Prostate gland (tissue), 2 donors: ENCODE measurements around the gene SEPTIN5. TPM values are rescaled to one million over a fixed set of nuclear protein-coding genes. Genes with fewer than 3 reads are reported as not detected.

Experiments
- DNase-seq: peaks from one replicate; pipeline ENCODE4 v3.0.0-alpha.2; 2019; ENCODE audit warnings: low spot score
- H3K27ac ChIP-seq, 2 donors: fragments of 200-600 bp; sonication (generic); 2 replicates each; pipeline ENCODE4 v1.5.1; 2017 to 2019
- H3K27me3 ChIP-seq: fragments of 200-600 bp; sonication (generic); replicated peaks from 2 replicates; pipeline ENCODE4 v1.5.1; 2019; ENCODE audit not compliant: insufficient read depth
- H3K36me3 ChIP-seq, 2 donors: fragments of 200-600 bp; sonication (generic); 1 replicate in 1 of 2; 2 replicates in 1 of 2; pipeline versions ENCODE4 v1.5.1 to v1.8.1; 2017 to 2019
- H3K4me1 ChIP-seq: fragments of 200-600 bp; sonication (generic); replicated peaks from 2 replicates; pipeline ENCODE4 v1.5.1; 2019
- H3K4me3 ChIP-seq, 2 donors: fragments of 200-600 bp; sonication (generic); 2 replicates each; pipeline ENCODE4 v1.5.1; 2017 to 2019
- H3K9me3 ChIP-seq: fragments of 200-600 bp; sonication (generic); 2 replicates; pipeline ENCODE4 v1.5.1; 2017
- CTCF ChIP-seq, 4 experiments: fragments of 200-600 bp in 2 of 4; fragments of 450-650 bp in 2 of 4; sonication (generic) in 2 of 4; IDR thresholded peaks; 1 replicate in 3 of 4; 2 replicates in 1 of 4; pipeline ENCODE4 v1.5.1; 2016 to 2019; ENCODE audit warnings: antibody characterized with exemption in 4 of 4, mild to moderate bottlenecking in 2 of 4, moderate library complexity in 2 of 4
- POLR2A ChIP-seq: fragments of 450-650 bp; IDR thresholded peaks from one replicate; pipeline ENCODE4 v1.6.1; 2016; ENCODE audit warnings: antibody characterized with exemption, mild to moderate bottlenecking
- POLR2AphosphoS5 ChIP-seq: sonication (generic); formaldehyde crosslinking; IDR thresholded peaks from one replicate; pipeline ENCODE4 v1.6.1; 2017; ENCODE audit warnings: antibody characterized with exemption
- WGBS: methylation state at CpG from one replicate; pipeline ENCODE4 v1.1.5; 2018; 5-methylcytosine and 5-hydroxymethylcytosine counted together
- intact Hi-C: fragments of 100-400 bp; cut with DNase I; formaldehyde crosslinking; loops from one replicate; pipeline ENCODE4 v1.14.2; 2022
- total RNA-seq, 2 donors: library from RNA; depleted of rRNA; stranded (reverse); fragments of >200 nt; gene quantifications; one replicate each; pipeline ENCODE4 v1.1.0, GENCODE V29; 2016

SEPTIN5 gene
- total RNA-seq, 2 donors from 2014 or later, result 17.1 to 96.2 TPM

GRCh38 chr22:19735665-19736510 is 21.6 kb downstream of the SEPTIN5 start:
- intact Hi-C loops, result no loop called here
- no peak overlapping the region for H3K27ac ChIP-seq
- no peak for DNase-seq
- no peaks in the 10 kb centered on the region for H3K9me3 ChIP-seq
- H3K4me1 ChIP-seq, result no peaks in the 10 kb centered on the region
- WGBS, result 67% methylated on average over 19 of the region's 21 CpGs
- H3K4me3 ChIP-seq, result no peak overlapping the region
- no peaks in the 10 kb centered on the region for H3K27me3 ChIP-seq
- no peaks in the 10 kb centered on the region for H3K36me3 ChIP-seq
- TF ChIP-seq POLR2AphosphoS5, result no peak
- no peak for TF ChIP-seq CTCF (IDR thresholded peaks at IDR 0.05)
- TF ChIP-seq POLR2A, result no peak

DNA sequence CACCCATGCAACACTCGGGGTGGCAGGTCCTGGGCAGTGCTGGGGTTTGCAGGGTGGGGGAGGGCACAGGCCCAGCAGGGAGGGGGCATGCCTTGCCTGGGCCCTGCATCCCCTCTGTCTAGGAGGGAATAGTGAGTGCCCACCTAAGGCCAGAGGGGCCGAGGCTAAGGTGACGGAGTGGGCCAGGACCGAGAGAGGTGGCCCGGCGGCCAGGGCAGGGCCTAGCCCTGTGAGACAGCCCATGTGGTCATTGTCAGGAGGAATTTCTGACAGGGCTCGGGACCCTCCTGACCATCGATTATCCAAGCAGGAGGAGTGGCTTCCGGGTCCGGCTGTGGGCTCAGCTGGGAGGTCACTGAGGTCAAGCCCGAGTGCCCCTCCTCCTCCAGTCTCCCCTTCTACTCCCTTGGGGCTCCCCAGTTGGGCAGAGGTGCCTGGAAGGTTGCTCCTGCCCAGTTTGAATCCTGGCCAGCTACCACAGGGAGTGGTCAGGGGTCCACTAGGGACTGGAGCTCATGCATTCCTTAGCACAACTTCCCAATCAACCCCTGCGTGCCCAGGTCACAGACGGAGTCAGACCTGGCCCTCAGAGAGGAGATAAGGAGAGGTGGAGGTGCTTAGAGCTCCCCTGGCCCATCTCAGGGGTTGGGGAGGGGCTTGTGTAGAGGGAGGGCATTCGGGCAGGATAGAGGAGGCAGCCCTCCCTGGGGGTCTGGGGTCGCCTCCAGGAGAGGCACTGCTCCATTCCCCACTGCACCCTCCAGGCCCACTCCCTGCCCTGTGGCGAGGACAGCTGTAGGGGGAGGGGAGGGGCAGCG is 23.8 kb downstream of the SEPTIN5 start:
- intact Hi-C loops, result no loop called here

GRCh38 chr22:19738664-19739447 is 24.6 kb downstream of the SEPTIN5 start:
- no peaks in the 10 kb centered on the region for H3K9me3 ChIP-seq
- no peak overlapping the region for H3K27ac ChIP-seq
- 72% methylated on average over 29 of the region's 31 CpGs for WGBS
- H3K36me3 ChIP-seq, result no peaks in the 10 kb centered on the region
- no peak for DNase-seq
- H3K4me3 ChIP-seq, result no peak overlapping the region
- intact Hi-C loops, result no loop called here
- no peaks in the 10 kb centered on the region for H3K27me3 ChIP-seq
- no peaks in the 10 kb centered on the region for H3K4me1 ChIP-seq
- no peak for TF ChIP-seq POLR2A
- TF ChIP-seq POLR2AphosphoS5, result no peak
- TF ChIP-seq CTCF (IDR thresholded peaks at IDR 0.05), result no peak

More for the DNA sequence above, 23.8 kb downstream of the SEPTIN5 start:
- 86% methylated on average over 17 of the region's 17 CpGs for WGBS
- TF ChIP-seq CTCF (IDR thresholded peaks at IDR 0.05) (no peak), POLR2A (no peak), POLR2AphosphoS5 (no peak)
- no peaks in the 10 kb centered on the region for H3K36me3 ChIP-seq
- no peak overlapping the region for H3K27ac ChIP-seq
- H3K27me3 ChIP-seq, result no peaks in the 10 kb centered on the region
- H3K4me3 ChIP-seq, result no peak overlapping the region
- DNase-seq, result no peak
- no peaks in the 10 kb centered on the region for H3K9me3 ChIP-seq
- H3K4me1 ChIP-seq, result no peaks in the 10 kb centered on the region

- intact Hi-C loops, result no loop called here
- no peaks in the 10 kb centered on the region for H3K36me3 ChIP-seq
- no peak for DNase-seq
- H3K9me3 ChIP-seq, result no peaks in the 10 kb centered on the region
- H3K27ac ChIP-seq, result no peak overlapping the region
- no peak overlapping the region for H3K4me3 ChIP-seq
- H3K27me3 ChIP-seq, result no peaks in the 10 kb centered on the region
- WGBS, result 69% methylated on average over 12 of the region's 16 CpGs
- TF ChIP-seq POLR2AphosphoS5 (no peak), POLR2A (no peak), CTCF (IDR thresholded peaks at IDR 0.05) (no peak)
- no peaks in the 10 kb centered on the region for H3K4me1 ChIP-seq
These were observed 25.2 kb downstream of the SEPTIN5 start for GRCh38 chr22:19739448-19739895.
